ENCODE measurements around the gene SCN1A. TPM values are rescaled to one million over a fixed set of nuclear protein-coding genes. Genes with fewer than 3 reads are reported as not detected.

Gene SCN1A
- total and polyA plus RNA-seq, 2 of the 13 experiments (the other 11 are each of a cell fraction or from before 2014, with no cell fraction given) = 19.9 to 39.4 TPM

GRCh38 chr2:166147883-166148282 lies 20.1 kb upstream of the SCN1A start (continued):
- TF ChIP-seq SNAPC4 (CRISPR knock-in tag; IDR thresholded peaks at IDR 0.05) (no peak), CREBL2 (CRISPR knock-in tag; IDR thresholded peaks at IDR 0.05; ENCODE audit: borderline replicate concordance) (no peak), TSC22D2 (CRISPR knock-in tag; IDR thresholded peaks at IDR 0.05; ENCODE audit: borderline replicate concordance) (no peak), ZNF580 (CRISPR knock-in tag; IDR thresholded peaks at IDR 0.05; ENCODE audit: borderline replicate concordance, low read depth) (no peak), WIZ (CRISPR knock-in tag; IDR thresholded peaks at IDR 0.05) (peak; percentile 83; the same call in 1 of the 2 replicates), HNF4A (CRISPR knock-in tag; IDR thresholded peaks at IDR 0.05) (no peak), MEIS1 (CRISPR knock-in tag; IDR thresholded peaks at IDR 0.05; ENCODE audit: borderline replicate concordance) (peak; percentile 28; the same call in 1 of the 2 replicates), MTA1 (CRISPR knock-in tag; IDR thresholded peaks at IDR 0.05; ENCODE audit: borderline replicate concordance) (no peak), ZNF441 (CRISPR knock-in tag; IDR thresholded peaks at IDR 0.05; ENCODE audit: borderline replicate concordance) (no peak), ELK4 (CRISPR knock-in tag; IDR thresholded peaks at IDR 0.05; ENCODE audit: borderline replicate concordance) (no peak), SP1 (IDR thresholded peaks at IDR 0.05) (no peak), SP1 (CRISPR knock-in tag; IDR thresholded peaks at IDR 0.05) (no peak), MIXL1 (CRISPR knock-in tag; IDR thresholded peaks at IDR 0.05) (peak; percentile 83), TEAD3 (CRISPR knock-in tag; optimal IDR thresholded peaks at IDR 0.05; ENCODE audit: borderline replicate concordance) (peak; percentile 25), HBP1 (CRISPR knock-in tag; IDR thresholded peaks at IDR 0.05; ENCODE audit: low read depth) (peak; percentile 36; the same call in 1 of the 2 replicates), AHR (CRISPR knock-in tag; IDR thresholded peaks at IDR 0.05) (no peak), HMG20A (CRISPR knock-in tag; IDR thresholded peaks at IDR 0.05; ENCODE audit: borderline replicate concordance) (peak; percentile 37; the same call in 1 of the 2 replicates), SMARCE1 (IDR thresholded peaks at IDR 0.05; ENCODE audit: borderline replicate concordance) (no peak), SOX13 (IDR thresholded peaks at IDR 0.05) (no peak), SOX13 (CRISPR knock-in tag; conservative IDR thresholded peaks at IDR 0.05 in 1 of 2, IDR thresholded peaks at IDR 0.05 in 1 of 2) (peak in 1 of 2 experiments; percentile 20; a peak in 1 of 4 replicates), SOX5 (CRISPR knock-in tag; IDR thresholded peaks at IDR 0.05; ENCODE audit: borderline replicate concordance) (peak; percentile 35; the same call in 1 of the 2 replicates), HMG20B (CRISPR knock-in tag; conservative IDR thresholded peaks at IDR 0.05) (no peak), PRMT3 (CRISPR knock-in tag; IDR thresholded peaks at IDR 0.05; ENCODE audit: borderline replicate concordance, low read depth) (no peak), ZNF746 (CRISPR knock-in tag; IDR thresholded peaks at IDR 0.05) (no peak), FOXA3 (CRISPR knock-in tag; IDR thresholded peaks at IDR 0.05) (0 out of 2 replicates have a peak, but pooled peaks have one; percentile 23)
